ENCODE measurements around the gene ODF2. TPM values are rescaled to one million over a fixed set of nuclear protein-coding genes. Genes with fewer than 3 reads are reported as not detected.
"Not testable (repeated sequence)": the region's sequence is repeated elsewhere in the genome, so short reads cannot be mapped to it uniquely, and the experiment has no call there.

ODF2 gene
- total RNA-seq, 8 experiments from 2014 or later = 20.3 to 62.5 (median 42.7) TPM

- H3K4me3 ChIP-seq = no peak overlapping the region
- WGBS, 10 experiments = 38 to 83% (median 60%) methylated on average over 1 of the region's 1 CpG; no CpG with 5 or more reads in 5 of the 10 experiments
- ATAC-seq (replicated peaks in 6 of 8) = no peak
- in situ Hi-C loops (cut with MboI; ENCODE audit: low pct_unique_long_range_greater_than_20kb in 2 of 9, low sequenced_read_pairs in 9 of 9, unreplicated experiment in 9 of 9) = no loop called here
- no peaks in the 10 kb centered on the region for H3K4me1 ChIP-seq (replicated peaks in 1 of 2)
- H3K27ac ChIP-seq = no peak overlapping the region
Measured at GRCh38 chr9:128495296-128495695, 39.5 kb downstream of the ODF2 start.

GRCh38 chr9:128495804-128496417 lies 40.1 kb downstream of the ODF2 start:
- ATAC-seq (replicated peaks in 6 of 8) = no peak
- Histone ChIP-seq H3K27ac (no peak overlapping the region), H3K4me3 (no peak overlapping the region), H3K4me1 (replicated peaks in 1 of 2) (no peaks in the 10 kb centered on the region)
- WGBS, 10 experiments = 76 to 88% (median 83%) methylated on average over 2 to 6 of the region's 6 CpGs; no CpG with 5 or more reads in 4 of the 10 experiments
- in situ Hi-C loops (cut with MboI; ENCODE audit: low pct_unique_long_range_greater_than_20kb in 2 of 9, low sequenced_read_pairs in 9 of 9, unreplicated experiment in 9 of 9) = no loop called here

GRCh38 chr9:128497824-128498610 lies 42.2 kb downstream of the ODF2 start:
- in situ Hi-C loops (cut with MboI; ENCODE audit: low pct_unique_long_range_greater_than_20kb in 2 of 9, low sequenced_read_pairs in 9 of 9, unreplicated experiment in 9 of 9) = no loop called here
- ATAC-seq (replicated peaks in 6 of 8) = no peak
- 80 to 100% (median 97%) methylated on average over 1 to 11 of the region's 11 CpGs; no CpG with 5 or more reads in 1 of the 10 experiments for WGBS, 10 experiments
- no peak overlapping the region for H3K27ac ChIP-seq
- no peak overlapping the region for H3K4me3 ChIP-seq
- no peaks in the 10 kb centered on the region for H3K4me1 ChIP-seq (replicated peaks in 1 of 2)

GRCh38 chr9:128498911-128499310 lies 43.1 kb downstream of the ODF2 start:
- H3K4me1 ChIP-seq (replicated peaks in 1 of 2) = peaks cover 0 to 3% of the 10 kb centered on the region in 2 donors
- WGBS, 10 experiments = 80 to 100% (median 100%) methylated on average over 1 to 4 of the region's 9 CpGs; no CpG with 5 or more reads in 4 of the 10 experiments
- no peak overlapping the region for H3K27ac ChIP-seq
- ATAC-seq (replicated peaks in 6 of 8) = no peak
- in situ Hi-C loops (cut with MboI; ENCODE audit: low pct_unique_long_range_greater_than_20kb in 2 of 9, low sequenced_read_pairs in 9 of 9, unreplicated experiment in 9 of 9) = no loop called here
- H3K4me3 ChIP-seq = no peak overlapping the region

- WGBS, 10 experiments = 79 to 100% (median 98%) methylated on average over 4 to 8 of the region's 15 CpGs; no CpG with 5 or more reads in 5 of the 10 experiments
- ATAC-seq (replicated peaks in 6 of 8) = no peak
- in situ Hi-C loops (cut with MboI; ENCODE audit: low pct_unique_long_range_greater_than_20kb in 2 of 9, low sequenced_read_pairs in 9 of 9, unreplicated experiment in 9 of 9) = no loop called here
- H3K4me3 ChIP-seq = no peak overlapping the region
- peaks cover 0 to 3% of the 10 kb centered on the region in 2 donors for H3K4me1 ChIP-seq (replicated peaks in 1 of 2)
- no peak overlapping the region for H3K27ac ChIP-seq
Measured at GRCh38 chr9:128499920-128500319, 44.1 kb downstream of the ODF2 start.

GRCh38 chr9:128503415-128503825 lies 47.6 kb downstream of the ODF2 start:
- H3K27ac ChIP-seq; H3K4me3 ChIP-seq; in situ Hi-C loops (cut with MboI; ENCODE audit: low pct_unique_long_range_greater_than_20kb in 2 of 9, low sequenced_read_pairs in 9 of 9, unreplicated experiment in 9 of 9): not testable (repeated sequence)
- peaks cover 3 to 10% of the 10 kb centered on the region in 2 donors for H3K4me1 ChIP-seq (replicated peaks in 1 of 2)
- peak in 1 of 8 experiments; percentile 6 for ATAC-seq (replicated peaks in 6 of 8)
- 21 to 100% (median 82%) methylated on average over 1 to 10 of the region's 14 CpGs; no CpG with 5 or more reads in 2 of the 10 experiments for WGBS, 10 experiments

GRCh38 chr9:128503870-128504269 lies 48.1 kb downstream of the ODF2 start:
- 0 to 72% (median 34%) methylated on average over 1 to 9 of the region's 11 CpGs; no CpG with 5 or more reads in 1 of the 10 experiments for WGBS, 10 experiments
- no peak overlapping the region for H3K27ac ChIP-seq
- ATAC-seq (replicated peaks in 6 of 8) = peak in 2 of 8 experiments; percentile 17 to 25
- in situ Hi-C loops (cut with MboI; ENCODE audit: low pct_unique_long_range_greater_than_20kb in 2 of 9, low sequenced_read_pairs in 9 of 9, unreplicated experiment in 9 of 9) = no loop called here
- H3K4me1 ChIP-seq (replicated peaks in 1 of 2) = peaks cover 3 to 10% of the 10 kb centered on the region in 2 donors
- H3K4me3 ChIP-seq = peak overlapping the region; percentile 71 to 86 (median 83)

- in situ Hi-C loops (cut with MboI; ENCODE audit: low pct_unique_long_range_greater_than_20kb in 2 of 9, low sequenced_read_pairs in 9 of 9, unreplicated experiment in 9 of 9) = no loop called here
- peak within 1 kb of the TSS; percentile 25 to 72 for H3K27ac ChIP-seq
- H3K4me1 ChIP-seq (replicated peaks in 1 of 2) = peaks cover 3 to 10% of the 10 kb centered on the region in 2 donors
- H3K4me3 ChIP-seq = peak within 1 kb of the TSS; percentile 71 to 86 (median 83)
- WGBS, 10 experiments = 0 to 4% (median 2%) methylated on average over 1 to 23 of the region's 64 CpGs; no CpG with 5 or more reads in 1 of the 10 experiments
- ATAC-seq (replicated peaks in 6 of 8) = peak; percentile 83 to 98 (median 96)
Measured at GRCh38 chr9:128504485-128505413, 48.9 kb downstream of the ODF2 start, which contains the start of gene GLE1. TSS of gene GLE1 (plus strand) at chr9:128504719. CDS start at chr9:128504806, 87 bp downstream.

- in situ Hi-C loops (cut with MboI; ENCODE audit: low pct_unique_long_range_greater_than_20kb in 2 of 9, low sequenced_read_pairs in 9 of 9, unreplicated experiment in 9 of 9) = no loop called here
- Histone ChIP-seq H3K27ac (no peak overlapping the region), H3K4me3 (peak overlapping the region; percentile 71 to 86 (median 83)), H3K4me1 (replicated peaks in 1 of 2) (peaks cover 3 to 10% of the 10 kb centered on the region in 2 donors)
- WGBS, 10 experiments = 9 to 94% (median 39%) methylated on average over 2 to 6 of the region's 6 CpGs; no CpG with 5 or more reads in 2 of the 10 experiments
- peak in 1 of 8 experiments; percentile 4 for ATAC-seq (replicated peaks in 6 of 8)
Measured at GRCh38 chr9:128505414-128505765, 49.6 kb downstream of the ODF2 start.

GRCh38 chr9:128505906-128506305 lies 50.1 kb downstream of the ODF2 start:
- in situ Hi-C loops (cut with MboI; ENCODE audit: low pct_unique_long_range_greater_than_20kb in 2 of 9, low sequenced_read_pairs in 9 of 9, unreplicated experiment in 9 of 9); H3K27ac ChIP-seq; ATAC-seq (replicated peaks in 6 of 8): not testable (repeated sequence)
- peaks cover 3 to 10% of the 10 kb centered on the region in 2 donors for H3K4me1 ChIP-seq (replicated peaks in 1 of 2)
- peak overlapping the region in 2 of 5 donors; percentile 71 to 86 for H3K4me3 ChIP-seq
- 62 to 100% (median 84%) methylated on average over 1 to 10 of the region's 12 CpGs for WGBS, 10 experiments

GRCh38 chr9:128512820-128513219 lies 57.0 kb downstream of the ODF2 start:
- Histone ChIP-seq H3K4me3 (no peak overlapping the region), H3K4me1 (replicated peaks in 1 of 2) (no peaks in the 10 kb centered on the region), H3K27ac (no peak overlapping the region)
- ATAC-seq (replicated peaks in 6 of 8) = no peak
- WGBS, 10 experiments = 92 to 100% (median 100%) methylated on average over 1 to 8 of the region's 9 CpGs; no CpG with 5 or more reads in 3 of the 10 experiments
- in situ Hi-C loops (cut with MboI; ENCODE audit: low pct_unique_long_range_greater_than_20kb in 2 of 9, low sequenced_read_pairs in 9 of 9, unreplicated experiment in 9 of 9) = no loop called here

- H3K4me3 ChIP-seq = no peak overlapping the region
- in situ Hi-C loops (cut with MboI; ENCODE audit: low pct_unique_long_range_greater_than_20kb in 2 of 9, low sequenced_read_pairs in 9 of 9, unreplicated experiment in 9 of 9) = no loop called here
- H3K4me1 ChIP-seq (replicated peaks in 1 of 2) = no peaks in the 10 kb centered on the region
- 67 to 100% (median 95%) methylated on average over 1 to 6 of the region's 6 CpGs; no CpG with 5 or more reads in 1 of the 10 experiments for WGBS, 10 experiments
- ATAC-seq (replicated peaks in 6 of 8) = no peak
- no peak overlapping the region for H3K27ac ChIP-seq
Measured at GRCh38 chr9:128521956-128522355, 66.2 kb downstream of the ODF2 start.

Measured in motor neuron (in vitro differentiated cells).